CD14-positive monocyte (primary cell): ENCODE data around the gene VAV1. TPM values are rescaled to one million over a fixed set of nuclear protein-coding genes. Genes with fewer than 3 reads are reported as not detected.

Experiments used
- DNase-seq, 3 donors: peaks; one replicate each; pipeline ENCODE4 v3.0.0-alpha.2; 2011 to 2022
- H2AFZ ChIP-seq: 2 replicates; pipeline ENCODE4 v1.6.0; 2012; ENCODE audit warnings: mild to moderate bottlenecking, low read depth, low read length, inconsistent platforms; ENCODE audit not compliant: insufficient read depth, poor library complexity, severe bottlenecking
- H3K27ac ChIP-seq, 2 donors: 1 replicate in 1 of 2; 2 replicates in 1 of 2; pipeline ENCODE4 v1.5.1; 2012 to 2013; ENCODE audit warnings: low read length in 2 of 2, control low read depth in 1 of 2, inconsistent platforms in 1 of 2, low read depth in 1 of 2, mild to moderate bottlenecking in 1 of 2
- H3K27me3 ChIP-seq, 2 donors: one replicate each; pipeline versions ENCODE4 v1.6.0 to v1.6.1; 2011 to 2013; ENCODE audit warnings: low read length in 2 of 2; ENCODE audit not compliant: control insufficient read depth in 2 of 2, insufficient read depth in 2 of 2
- H3K36me3 ChIP-seq, 2 donors: replicated peaks in 1 of 2; 1 replicate in 1 of 2; 2 replicates in 1 of 2; pipeline versions ENCODE4 v1.5.1 to v1.6.1; 2012 to 2013; ENCODE audit warnings: low read length in 2 of 2, control low read depth in 1 of 2, inconsistent platforms in 1 of 2, mild to moderate bottlenecking in 1 of 2; ENCODE audit not compliant: insufficient read depth in 2 of 2, control insufficient read depth in 1 of 2
- H3K4me1 ChIP-seq, 2 donors: 1 replicate in 1 of 2; 2 replicates in 1 of 2; pipeline versions ENCODE4 v1.5.1 to v1.6.1; 2012 to 2013; ENCODE audit warnings: low read length in 2 of 2, control low read depth in 1 of 2, inconsistent platforms in 1 of 2, mild to moderate bottlenecking in 1 of 2, moderate library complexity in 1 of 2; ENCODE audit not compliant: insufficient read depth in 2 of 2, control insufficient read depth in 1 of 2
- H3K4me2 ChIP-seq: replicated peaks from 2 replicates; pipeline ENCODE3; 2012; ENCODE audit warnings: low read length, moderate library complexity, mild to moderate bottlenecking; ENCODE audit not compliant: poor library complexity, severe bottlenecking; ENCODE audit errors: extremely low read depth
- H3K4me3 ChIP-seq, 3 experiments: fragments of 200-600 bp in 1 of 3; sonication (generic) in 1 of 3; replicated peaks in 1 of 3; 1 replicate in 2 of 3; 2 replicates in 1 of 3; pipeline ENCODE4 v1.5.1; 2011 to 2013; ENCODE audit warnings: low read length in 3 of 3, mild to moderate bottlenecking in 3 of 3, control low read depth in 2 of 3, low read depth in 2 of 3, inconsistent platforms in 1 of 3, moderate library complexity in 1 of 3
- H3K79me2 ChIP-seq: 2 replicates; pipeline ENCODE4 v1.6.0; 2012; ENCODE audit warnings: mild to moderate bottlenecking, control low read depth, inconsistent platforms, low read length, moderate library complexity; ENCODE audit not compliant: insufficient read depth
- H3K9ac ChIP-seq: 2 replicates; pipeline ENCODE4 v1.6.0; 2017; ENCODE audit warnings: low read length, mild to moderate bottlenecking; ENCODE audit not compliant: insufficient read depth, poor library complexity, severe bottlenecking
- H3K9me3 ChIP-seq, 2 donors: replicated peaks in 1 of 2; 1 replicate in 1 of 2; 2 replicates in 1 of 2; pipeline versions ENCODE4 v1.5.1 to v1.6.1; 2012 to 2013; ENCODE audit warnings: low read length in 2 of 2, control low read depth in 1 of 2; ENCODE audit not compliant: control insufficient read depth in 1 of 2, insufficient read depth in 1 of 2
- H4K20me1 ChIP-seq: 2 replicates; pipeline ENCODE4 v1.6.0; 2012; ENCODE audit warnings: mild to moderate bottlenecking, low read length, control low read depth, moderate library complexity; ENCODE audit not compliant: insufficient read depth
- H3K27ac Mint-ChIP-seq, 7 donors: one replicate each; pipeline ENCODE4 v1.8.0; 2020; ENCODE audit warnings: mild to moderate bottlenecking in 7 of 7, mixed read lengths in 7 of 7, moderate library complexity in 6 of 7, inconsistent platforms in 2 of 7
- H3K27me3 Mint-ChIP-seq, 3 donors: one replicate each; pipeline ENCODE4 v1.8.0; 2021 to 2022; ENCODE audit warnings: low read depth in 3 of 3, mild to moderate bottlenecking in 3 of 3, mixed read lengths in 3 of 3, moderate library complexity in 3 of 3, inconsistent platforms in 1 of 3
- H3K36me3 Mint-ChIP-seq, 2 donors: one replicate each; pipeline ENCODE4 v1.8.0; 2020; ENCODE audit warnings: mixed read lengths in 2 of 2, inconsistent platforms in 1 of 2, mild to moderate bottlenecking in 1 of 2
- H3K4me1 Mint-ChIP-seq: one replicate; pipeline ENCODE4 v1.8.0; 2020; ENCODE audit warnings: mild to moderate bottlenecking, mixed read lengths
- H3K4me3 Mint-ChIP-seq, 2 donors: one replicate each; pipeline ENCODE4 v1.8.0; 2020; ENCODE audit warnings: mild to moderate bottlenecking in 2 of 2, mixed read lengths in 2 of 2, moderate library complexity in 1 of 2
- H3K9me3 Mint-ChIP-seq, 7 donors: one replicate each; pipeline ENCODE4 v1.8.0; 2020 to 2022; ENCODE audit warnings: mixed read lengths in 7 of 7, mild to moderate bottlenecking in 6 of 7, moderate library complexity in 6 of 7, inconsistent platforms in 2 of 7
- CTCF ChIP-seq: fragments of 200-600 bp; IDR thresholded peaks from one replicate; pipeline ENCODE4 v1.8.0; 2022; ENCODE audit warnings: antibody characterized with exemption, mild to moderate bottlenecking
- WGBS: methylation state at CpG from one replicate; pipeline ENCODE4 v1.1.5; 2013; ENCODE audit warnings: missing lambda C conversion rate; ENCODE audit not compliant: insufficient coverage; 5-methylcytosine and 5-hydroxymethylcytosine counted together
- intact Hi-C, 2 donors: fragments of 100-400 bp; cut with micrococcal nuclease; formaldehyde crosslinking; loops; one replicate each; pipeline versions ENCODE4 v1.15.0 to v1.15.1; 2023
- polyA plus RNA-seq, 3 donors: library from polyadenylated mRNA; depleted of rRNA in 1 of 3; unstranded in 2 of 3; stranded (reverse) in 1 of 3; fragments of 300-500 nt in 2 of 3; fragments of >200 nt in 1 of 3; fragmentation: Illumina TruSeq in 2 of 3; gene quantifications; 1 replicate in 2 of 3; 2 replicates in 1 of 3; pipeline ENCODE4 v1.2.3, GENCODE V29; 2012 to 2021

VAV1 gene
- polyA plus RNA-seq, 3 donors: 21.3 to 81.2 (median 30.2) TPM

- Histone ChIP-seq H3K27me3 (no peaks in the 10 kb centered on the region), H3K4me2 (no peak overlapping the region), H2AFZ (no peak overlapping the region), H3K36me3 (peaks cover 85 to 91% of the 10 kb centered on the region in 2 donors), H3K9ac (no peak overlapping the region), H4K20me1 (peaks cover 87% of the 10 kb centered on the region), H3K4me1 (peaks cover 0 to 2% of the 10 kb centered on the region in 2 donors), H3K9me3 (no peaks in the 10 kb centered on the region), H3K27ac (no peak overlapping the region), H3K79me2 (peaks cover 15% of the 10 kb centered on the region), H3K4me3 (no peak overlapping the region)
- Mint-ChIP-seq H3K27ac (peak overlapping the region in 2 of 7 donors; percentile 43 to 67), H3K4me1 (peaks cover 13% of the 10 kb centered on the region), H3K9me3 (peaks cover 0 to 9% (median 0%) of the 10 kb centered on the region in 7 donors), H3K27me3 (peaks cover 0 to 1% (median 0%) of the 10 kb centered on the region in 3 donors), H3K4me3 (no peak overlapping the region), H3K36me3 (peaks cover 78 to 92% of the 10 kb centered on the region in 2 donors)
- TF ChIP-seq CTCF: no peak
- intact Hi-C loops: no loop called here
- 94% methylated on average over 6 of the region's 12 CpGs for WGBS
- no peak for DNase-seq
Measured at GRCh38 chr19:6825076-6825774, 52.7 kb downstream of the VAV1 start.

DNA sequence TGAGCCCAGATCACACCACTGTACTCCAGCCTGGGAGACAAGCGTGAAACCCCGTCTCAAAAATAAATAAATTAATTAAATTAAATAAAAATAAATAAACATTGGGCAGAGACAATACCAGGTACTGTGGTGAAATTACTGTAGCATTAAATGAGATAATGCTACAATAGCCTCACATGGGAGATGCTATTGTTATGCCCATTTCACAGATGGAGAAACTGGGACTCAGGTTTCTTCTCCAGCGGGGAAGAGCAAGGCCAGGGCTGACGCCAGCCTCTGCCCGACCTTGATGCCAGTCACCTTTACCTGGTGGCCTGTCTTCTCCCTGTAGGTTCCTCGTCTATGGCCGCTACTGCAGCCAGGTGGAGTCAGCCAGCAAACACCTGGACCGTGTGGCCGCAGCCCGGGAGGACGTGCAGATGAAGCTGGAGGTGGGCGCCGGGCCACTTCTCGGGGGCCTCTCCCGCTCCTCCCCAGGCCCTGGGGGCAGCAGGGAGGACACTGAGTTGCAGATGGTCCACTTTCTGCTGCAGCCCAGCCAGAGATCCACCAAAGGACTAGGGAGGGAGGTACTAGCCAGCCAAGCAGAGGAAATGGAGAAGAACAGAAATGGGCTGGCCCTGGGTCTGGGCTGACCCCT is 53.9 kb downstream of the VAV1 start:
- no peak overlapping the region for H3K9ac ChIP-seq
- peaks cover 74 to 91% of the 10 kb centered on the region in 2 donors for H3K36me3 Mint-ChIP-seq
- H3K27ac ChIP-seq: peak overlapping the region in 1 of 2 donors; percentile 20
- H4K20me1 ChIP-seq: peaks cover 86% of the 10 kb centered on the region
- H3K27me3 Mint-ChIP-seq: peaks cover 0 to 1% (median 0%) of the 10 kb centered on the region in 3 donors
- H3K36me3 ChIP-seq: peaks cover 78 to 87% of the 10 kb centered on the region in 2 donors
- H2AFZ ChIP-seq: no peak overlapping the region
- TF ChIP-seq CTCF: no peak
- H3K4me2 ChIP-seq: no peak overlapping the region
- peaks cover 7% of the 10 kb centered on the region for H3K79me2 ChIP-seq
- no peak overlapping the region for H3K4me3 Mint-ChIP-seq
- no peaks in the 10 kb centered on the region for H3K27me3 ChIP-seq
- peaks cover 23% of the 10 kb centered on the region for H3K4me1 Mint-ChIP-seq
- intact Hi-C loops: no loop called here
- H3K4me3 ChIP-seq: no peak overlapping the region
- DNase-seq: no peak
- H3K9me3 Mint-ChIP-seq: peaks cover 0 to 9% (median 0%) of the 10 kb centered on the region in 7 donors
- 98% methylated on average over 13 of the region's 15 CpGs for WGBS
- H3K4me1 ChIP-seq: peaks cover 10 to 14% of the 10 kb centered on the region in 2 donors
- H3K27ac Mint-ChIP-seq: peak overlapping the region in 1 of 7 donors; percentile 26
- H3K9me3 ChIP-seq: no peaks in the 10 kb centered on the region
